Activated CD8-positive, alpha-beta T cell treated with anti-CD3 and anti-CD28 coated beads, Interleukin-2, amount 10 ng/mL, durations not matched to agents 7 days and 5 days (primary cell): ENCODE measurements around the gene PDE9A. TPM values are rescaled to one million over a fixed set of nuclear protein-coding genes. Genes with fewer than 3 reads are reported as not detected.

Experiments
- ATAC-seq: fragments of 150-1000 bp; cut with Tn5 transposase; one replicate; pipeline ENCODE4 v1.10.0; 2021; ENCODE audit warnings: moderate library complexity
- CTCF ChIA-PET: fragments of 350-600 bp; sonication (Branson Sonifier 250); formaldehyde crosslinking; loops from one replicate; lab custom pipeline; 2021; ENCODE audit warnings: antibody characterized with exemption; lab: Charles Lee
- POLR2A ChIA-PET: fragments of 350-600 bp; sonication (Branson Sonifier 250); formaldehyde crosslinking; loops from one replicate; lab custom pipeline; 2021; ENCODE audit warnings: antibody characterized with exemption; lab: Charles Lee
- DNase-seq: peaks from one replicate; pipeline ENCODE4 v3.0.0-alpha.2; 2020
- H3K27ac Mint-ChIP-seq: one replicate; pipeline ENCODE4 v1.8.0; 2021; ENCODE audit warnings: mild to moderate bottlenecking, mixed read lengths
- H3K27me3 Mint-ChIP-seq: one replicate; pipeline ENCODE4 v1.8.0; 2021; ENCODE audit warnings: low read depth, mixed read lengths
- H3K36me3 Mint-ChIP-seq: one replicate; pipeline ENCODE4 v1.8.0; 2021; ENCODE audit warnings: low read depth, mixed read lengths
- H3K4me1 Mint-ChIP-seq: one replicate; pipeline ENCODE4 v1.8.0; 2021; ENCODE audit warnings: low read depth, mixed read lengths
- H3K4me3 Mint-ChIP-seq: one replicate; pipeline ENCODE4 v1.8.0; 2021; ENCODE audit warnings: mild to moderate bottlenecking, mixed read lengths
- H3K9me3 Mint-ChIP-seq: one replicate; pipeline ENCODE4 v1.8.0; 2022; ENCODE audit warnings: mixed read lengths; ENCODE audit not compliant: insufficient read depth
- total RNA-seq, 2 experiments: library from RNA; stranded (reverse); gene quantifications; one replicate each; pipeline ENCODE4 v1.2.3, GENCODE V29; 2021

Gene PDE9A
- total RNA-seq, 2 experiments from 2014 or later: 8.3 to 10.8 TPM

DNA sequence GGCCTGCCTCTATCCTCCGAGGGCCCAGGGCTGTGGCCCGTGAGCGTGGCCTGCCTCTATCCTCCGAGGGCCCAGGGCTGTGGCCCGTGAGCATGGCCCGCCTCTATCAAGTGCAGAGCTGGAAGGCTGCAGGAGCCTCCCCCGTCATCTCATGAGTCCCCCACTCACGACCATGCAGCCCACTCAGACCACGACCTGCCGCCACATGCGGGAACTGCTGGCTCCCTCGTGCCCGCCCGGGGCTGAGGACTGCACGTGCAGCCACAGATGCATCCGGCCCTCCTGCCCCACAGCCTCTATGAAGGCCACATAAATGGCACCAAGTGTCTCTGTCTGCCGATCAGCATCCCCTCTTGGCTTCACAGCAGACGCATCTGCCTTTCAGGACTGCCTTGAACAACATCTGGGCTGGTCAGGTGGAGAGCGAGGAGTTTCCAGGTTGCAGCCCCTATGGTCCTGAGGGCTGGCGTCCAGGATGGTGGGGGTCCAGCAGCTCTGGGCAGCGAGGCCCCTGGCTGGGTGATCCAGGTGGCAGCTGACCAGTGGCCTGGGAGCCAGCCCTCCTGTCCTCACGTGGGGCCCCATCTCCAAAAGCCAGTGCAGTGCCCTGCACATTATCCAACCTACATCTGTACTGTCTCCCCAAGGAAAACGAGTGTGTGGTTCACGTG is 103.3 kb downstream of the PDE9A start:
- no peaks in the 10 kb centered on the region for H3K9me3 Mint-ChIP-seq
- H3K4me3 Mint-ChIP-seq: no peak overlapping the region
- no peaks in the 10 kb centered on the region for H3K4me1 Mint-ChIP-seq
- ATAC-seq (no peak), DNase-seq (no peak)
- H3K36me3 Mint-ChIP-seq: no peaks in the 10 kb centered on the region
- H3K27ac Mint-ChIP-seq: no peak overlapping the region
- POLR2A ChIA-PET: interaction anchor here (0.7 to 1.2 kb wide), 2 partner anchors 10 to 617 kb away, joined by 3 read pairs; no protein-coding TSS in a partner anchor
- CTCF ChIA-PET: interaction anchor here (1.0 kb wide), 1 partner anchor 9 kb away, joined by 3 read pairs; no protein-coding TSS in a partner anchor
- H3K27me3 Mint-ChIP-seq: no peaks in the 10 kb centered on the region

DNA sequence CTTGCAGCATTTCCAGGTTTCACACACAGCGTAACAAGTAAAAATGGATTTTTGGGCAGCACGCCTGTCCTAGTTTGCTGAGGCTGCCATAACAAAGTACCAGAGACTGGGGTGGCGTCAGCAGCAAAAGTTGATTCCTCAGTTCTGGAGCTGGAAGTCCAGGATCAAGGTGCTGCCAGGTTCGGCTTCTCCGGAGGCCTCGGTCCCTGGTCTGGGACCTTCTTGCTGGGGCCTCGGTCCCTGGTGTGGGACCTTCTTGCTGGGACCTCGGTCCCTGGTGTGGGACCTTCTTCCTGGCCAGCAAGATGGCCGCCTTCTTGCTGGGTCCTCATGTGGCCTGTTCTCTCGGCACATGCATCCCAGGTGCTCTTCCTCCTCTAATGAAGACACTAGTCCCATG is 104.0 kb downstream of the PDE9A start:
- CTCF ChIA-PET: no interaction called here
- ATAC-seq: no peak
- no peak for DNase-seq
- Mint-ChIP-seq H3K36me3 (no peaks in the 10 kb centered on the region), H3K27ac (no peak overlapping the region), H3K27me3 (no peaks in the 10 kb centered on the region), H3K4me3 (no peak overlapping the region), H3K9me3 (no peaks in the 10 kb centered on the region), H3K4me1 (no peaks in the 10 kb centered on the region)
- POLR2A ChIA-PET: interaction anchor here (1.2 kb wide), 1 partner anchor 10 kb away, joined by 3 read pairs; no protein-coding TSS in a partner anchor

DNA sequence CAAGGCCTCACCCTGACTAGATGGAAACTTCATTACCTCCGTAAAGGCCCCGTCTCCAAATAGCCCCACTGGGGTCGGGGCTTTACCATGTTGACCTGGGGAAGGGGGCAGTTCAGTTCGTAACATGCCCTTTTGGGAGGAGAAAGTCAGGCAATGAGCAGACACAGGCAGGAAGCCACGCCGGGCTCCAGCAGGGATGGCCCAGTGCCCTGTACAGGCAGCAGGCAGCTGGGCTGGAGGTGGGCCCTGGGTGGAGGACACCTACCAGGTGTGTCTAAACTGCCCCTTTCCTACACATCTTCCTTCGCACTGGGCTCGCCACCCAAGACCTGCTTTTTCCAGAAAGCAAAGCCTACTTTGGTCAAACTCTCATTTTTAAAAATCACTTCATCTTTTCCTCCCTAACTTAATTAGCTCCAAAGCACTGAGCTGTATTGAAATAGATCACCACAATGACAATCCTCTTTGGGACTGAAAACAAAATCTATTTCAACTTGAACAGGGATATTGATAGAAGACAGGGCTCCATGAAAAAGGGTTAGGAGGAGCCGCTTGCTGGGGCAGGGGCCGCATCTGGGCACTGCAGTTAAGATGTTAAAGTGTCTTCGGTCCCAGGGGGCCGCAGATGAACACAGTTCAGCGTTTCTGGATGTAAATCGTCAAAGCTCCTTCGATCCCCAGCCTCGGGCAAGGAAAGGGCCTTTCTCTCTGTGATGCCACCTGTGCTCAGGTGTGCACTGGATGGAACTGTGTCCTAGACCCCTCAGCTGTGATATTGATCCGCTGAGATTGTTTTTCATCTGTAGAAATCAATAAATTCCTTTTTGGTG is 104.6 kb downstream of the PDE9A start:
- no peaks in the 10 kb centered on the region for H3K9me3 Mint-ChIP-seq
- ATAC-seq (no peak), DNase-seq (no peak)
- ChIA-PET POLR2A (interaction anchor here (0.6 to 1.4 kb wide), 2 partner anchors 10 to 11 kb away, joined by 3 read pairs; no protein-coding TSS in a partner anchor), CTCF (no interaction called here)
- no peak overlapping the region for H3K4me3 Mint-ChIP-seq
- no peaks in the 10 kb centered on the region for H3K4me1 Mint-ChIP-seq
- no peaks in the 10 kb centered on the region for H3K27me3 Mint-ChIP-seq
- H3K27ac Mint-ChIP-seq: no peak overlapping the region
- no peaks in the 10 kb centered on the region for H3K36me3 Mint-ChIP-seq

DNA sequence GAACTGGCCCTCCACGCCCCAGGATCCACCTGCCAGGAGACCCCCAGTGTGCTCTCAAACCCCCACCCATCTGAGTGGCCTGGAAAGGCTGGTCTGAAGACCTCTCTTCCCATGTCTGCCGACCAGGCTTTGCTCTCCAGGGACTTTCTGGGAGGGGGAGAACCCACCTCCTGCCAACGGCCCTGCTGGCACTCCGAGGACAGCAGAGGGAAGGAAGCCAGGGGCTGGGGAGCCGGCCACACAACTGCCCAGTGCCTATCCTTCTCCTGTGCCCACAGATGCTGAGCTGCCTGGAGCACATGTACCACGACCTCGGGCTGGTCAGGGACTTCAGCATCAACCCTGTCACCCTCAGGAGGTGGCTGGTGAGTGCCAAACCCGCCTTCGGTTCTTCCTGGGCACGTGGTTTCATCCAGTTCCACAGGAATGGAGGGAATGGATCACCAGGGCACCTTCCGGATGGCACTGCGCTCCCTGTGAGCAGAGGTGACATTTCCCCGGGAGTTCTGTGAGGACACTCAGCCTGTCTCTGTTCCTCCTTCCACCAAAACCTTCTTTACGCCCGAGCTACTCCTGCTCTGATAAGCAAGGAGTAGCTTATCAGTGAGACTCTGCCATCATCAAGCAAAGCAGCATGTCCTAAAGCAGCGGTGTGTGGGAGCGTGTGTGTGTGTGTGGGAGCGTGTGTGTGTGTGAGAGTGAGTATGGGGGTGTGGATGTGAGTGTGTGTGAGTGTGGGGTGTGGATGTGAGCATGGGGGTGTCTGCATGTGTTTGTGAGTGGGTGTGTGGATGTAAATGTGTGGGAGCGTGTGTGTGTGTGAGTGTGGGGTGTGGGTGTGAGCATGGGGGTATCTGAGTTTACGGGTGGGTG is 105.5 kb downstream of the PDE9A start:
- no peaks in the 10 kb centered on the region for H3K27me3 Mint-ChIP-seq
- DNase-seq: no peak
- no peaks in the 10 kb centered on the region for H3K9me3 Mint-ChIP-seq
- no peaks in the 10 kb centered on the region for H3K36me3 Mint-ChIP-seq
- POLR2A ChIA-PET: interaction anchor here (0.6 to 1.4 kb wide), 2 partner anchors 9 to 12 kb away, joined by 3 read pairs; no protein-coding TSS in a partner anchor
- no peak overlapping the region for H3K4me3 Mint-ChIP-seq
- no peak overlapping the region for H3K27ac Mint-ChIP-seq
- ATAC-seq: no peak
- H3K4me1 Mint-ChIP-seq: no peaks in the 10 kb centered on the region
- CTCF ChIA-PET: no interaction called here

DNA sequence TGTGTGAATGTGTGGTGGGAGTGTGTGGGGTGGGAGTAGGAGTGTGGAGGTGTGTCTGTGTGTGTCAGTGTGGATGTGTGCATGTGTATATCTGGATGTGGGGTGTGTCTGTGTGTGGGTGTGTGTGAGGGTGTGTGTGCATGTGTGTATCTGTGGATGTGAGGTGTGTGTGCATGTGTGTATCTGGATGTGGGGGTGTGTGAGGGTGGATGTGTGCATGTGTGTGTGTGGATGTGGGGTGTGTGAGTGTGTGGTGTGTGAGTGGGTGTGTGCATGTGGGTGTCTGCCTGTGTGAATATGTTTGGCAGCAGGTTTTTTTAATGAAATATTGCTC is 106.1 kb downstream of the PDE9A start:
- Mint-ChIP-seq H3K4me3 (no peak overlapping the region), H3K9me3 (no peaks in the 10 kb centered on the region), H3K4me1 (no peaks in the 10 kb centered on the region), H3K36me3 (no peaks in the 10 kb centered on the region), H3K27ac (no peak overlapping the region), H3K27me3 (no peaks in the 10 kb centered on the region)
- POLR2A ChIA-PET: no interaction called here
- DNase-seq (no peak), ATAC-seq (no peak)
- CTCF ChIA-PET: no interaction called here

DNA sequence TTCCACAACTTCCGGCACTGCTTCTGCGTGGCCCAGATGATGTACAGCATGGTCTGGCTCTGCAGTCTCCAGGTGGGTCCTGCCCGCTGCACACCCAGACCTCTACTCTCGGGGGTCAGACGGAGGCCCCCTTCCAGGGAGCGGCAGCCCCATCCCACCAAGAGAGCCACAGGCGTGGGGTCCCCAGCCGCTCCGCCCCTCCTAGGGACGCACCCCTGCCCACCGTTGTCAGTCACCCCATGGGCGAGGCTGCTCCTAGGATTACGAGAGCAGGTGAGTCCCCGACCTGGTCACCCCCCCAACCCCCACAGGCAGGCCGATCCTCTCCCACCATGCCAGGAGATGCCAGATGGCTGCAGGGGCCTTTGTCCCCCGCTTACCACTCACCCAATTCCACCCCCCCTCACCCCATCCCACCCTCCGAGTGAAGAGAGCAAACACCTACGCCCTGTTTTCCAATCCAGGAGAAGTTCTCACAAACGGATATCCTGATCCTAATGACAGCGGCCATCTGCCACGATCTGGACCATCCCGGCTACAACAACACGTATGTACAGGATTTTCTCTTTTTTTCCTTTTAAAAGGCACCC is 107.0 kb downstream of the PDE9A start:
- Mint-ChIP-seq H3K36me3 (no peaks in the 10 kb centered on the region), H3K9me3 (no peaks in the 10 kb centered on the region), H3K4me1 (no peaks in the 10 kb centered on the region), H3K27ac (no peak overlapping the region), H3K27me3 (no peaks in the 10 kb centered on the region), H3K4me3 (no peak overlapping the region)
- ChIA-PET CTCF (no interaction called here), POLR2A (no interaction called here)
- ATAC-seq (no peak), DNase-seq (no peak)

DNA sequence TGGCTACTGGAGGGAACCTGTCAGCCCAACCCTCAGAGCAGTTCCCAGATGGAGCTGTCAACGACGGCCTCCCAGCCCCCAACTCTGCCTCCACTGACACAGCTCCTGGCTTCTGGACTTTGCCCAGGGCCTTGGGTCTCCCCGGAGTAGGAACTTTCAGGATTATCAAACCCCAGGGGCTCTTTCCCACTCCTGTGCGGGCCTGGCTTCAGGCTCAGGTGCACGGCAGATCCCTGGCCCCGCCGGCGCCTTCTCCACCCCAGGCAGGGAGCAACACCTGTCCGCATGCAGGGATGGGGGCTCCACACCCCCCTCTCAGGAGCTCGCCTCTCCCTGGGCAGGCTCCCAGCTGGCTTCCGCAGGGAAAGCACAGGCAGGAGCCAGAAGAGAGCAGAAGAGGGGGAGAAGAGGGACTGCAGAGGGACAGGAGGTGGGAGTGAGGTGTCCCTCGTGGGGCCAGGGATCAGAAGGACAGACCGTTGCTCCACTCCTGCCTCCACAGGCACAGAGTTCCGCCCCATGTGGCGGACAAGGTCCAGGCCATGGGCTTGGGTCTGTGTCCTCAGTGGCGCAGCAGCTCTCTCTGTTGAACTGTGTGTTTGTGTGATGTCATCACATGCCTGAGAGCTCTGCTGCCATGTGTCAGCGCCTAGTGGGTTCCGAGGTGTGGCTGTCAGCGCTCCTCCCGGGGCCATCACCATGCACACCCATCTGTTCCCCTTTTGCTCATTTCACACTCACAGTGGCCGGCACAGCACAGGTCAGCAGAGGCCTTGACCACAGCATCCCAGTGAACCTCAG is 107.7 kb downstream of the PDE9A start:
- ChIA-PET POLR2A (no interaction called here), CTCF (no interaction called here)
- no peaks in the 10 kb centered on the region for H3K4me1 Mint-ChIP-seq
- DNase-seq: no peak
- no peaks in the 10 kb centered on the region for H3K36me3 Mint-ChIP-seq
- H3K27me3 Mint-ChIP-seq: no peaks in the 10 kb centered on the region
- H3K27ac Mint-ChIP-seq: no peak overlapping the region
- H3K4me3 Mint-ChIP-seq: no peak overlapping the region
- no peak for ATAC-seq
- H3K9me3 Mint-ChIP-seq: no peaks in the 10 kb centered on the region

DNA sequence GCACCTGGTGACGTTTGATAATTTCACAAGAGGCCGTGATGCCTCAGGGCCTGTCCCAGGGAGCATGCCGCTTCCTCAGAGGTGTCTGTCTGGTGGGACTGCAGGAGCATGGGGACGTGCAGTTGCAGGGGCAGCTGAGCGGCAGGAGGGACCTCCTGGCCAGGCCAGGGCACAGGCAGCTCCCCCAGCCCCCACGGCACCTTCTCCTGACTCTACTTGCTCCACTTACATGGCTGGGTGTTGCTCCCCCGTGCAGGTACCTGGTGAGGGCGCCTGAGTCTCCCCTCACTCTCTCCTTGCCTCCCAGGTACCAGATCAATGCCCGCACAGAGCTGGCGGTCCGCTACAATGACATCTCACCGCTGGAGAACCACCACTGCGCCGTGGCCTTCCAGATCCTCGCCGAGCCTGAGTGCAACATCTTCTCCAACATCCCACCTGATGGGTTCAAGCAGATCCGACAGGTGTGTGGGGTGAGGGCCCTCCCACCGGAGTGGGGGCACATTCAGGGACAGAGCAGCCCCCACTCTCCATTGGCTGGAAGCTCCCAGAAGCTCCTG is 108.4 kb downstream of the PDE9A start:
- CTCF ChIA-PET: no interaction called here
- ATAC-seq (no peak), DNase-seq (no peak)
- no peaks in the 10 kb centered on the region for H3K4me1 Mint-ChIP-seq
- H3K36me3 Mint-ChIP-seq: no peaks in the 10 kb centered on the region
- no peak overlapping the region for H3K27ac Mint-ChIP-seq
- no peaks in the 10 kb centered on the region for H3K9me3 Mint-ChIP-seq
- no peaks in the 10 kb centered on the region for H3K27me3 Mint-ChIP-seq
- POLR2A ChIA-PET: no interaction called here
- H3K4me3 Mint-ChIP-seq: no peak overlapping the region

DNA sequence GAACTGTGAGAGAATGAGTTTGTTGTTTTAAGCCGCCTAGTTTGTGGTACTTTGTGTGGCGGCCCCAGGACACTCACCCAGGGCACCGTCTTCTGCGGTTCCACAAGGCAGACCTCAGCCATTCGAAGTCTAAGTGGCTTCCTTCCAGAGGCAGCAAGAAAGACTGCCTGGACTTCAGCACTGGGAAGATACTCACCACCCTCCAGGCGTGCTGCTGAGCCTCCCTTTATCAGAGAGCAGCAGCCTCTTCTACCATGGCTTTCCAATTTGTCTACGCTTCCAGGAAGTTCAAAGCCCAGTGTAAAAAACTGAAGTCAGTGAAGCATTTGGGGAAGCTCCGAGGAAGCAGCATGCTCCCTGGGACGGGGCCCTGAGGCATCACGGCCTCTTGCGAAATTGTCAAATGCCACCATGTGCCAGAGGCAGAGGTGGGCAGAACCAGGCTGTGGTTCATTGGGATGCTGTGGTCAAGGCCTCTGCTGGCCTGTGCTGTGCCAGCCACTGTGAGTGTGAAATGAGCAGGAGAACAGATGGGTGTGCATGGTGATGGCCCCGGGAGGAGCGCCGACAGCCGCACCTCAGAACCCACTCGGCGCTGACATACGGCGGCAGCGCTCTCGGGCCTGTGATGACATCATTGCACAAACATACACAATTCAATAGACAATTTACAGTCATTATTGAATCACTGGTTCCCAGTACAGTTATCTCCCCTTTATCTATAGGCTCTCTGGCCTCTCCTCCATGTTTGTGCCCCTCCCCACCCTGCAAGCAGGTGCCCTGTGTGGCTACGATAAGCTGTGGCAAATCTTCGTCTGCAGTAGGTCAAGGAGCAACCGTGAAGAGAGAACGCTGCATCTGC is 110.4 kb downstream of the PDE9A start:
- ATAC-seq: no peak
- H3K36me3 Mint-ChIP-seq: peaks cover 2% of the 10 kb centered on the region
- no peak overlapping the region for H3K27ac Mint-ChIP-seq
- H3K4me3 Mint-ChIP-seq: no peak overlapping the region
- CTCF ChIA-PET: no interaction called here
- no peak for DNase-seq
- no peaks in the 10 kb centered on the region for H3K27me3 Mint-ChIP-seq
- H3K9me3 Mint-ChIP-seq: no peaks in the 10 kb centered on the region
- POLR2A ChIA-PET: no interaction called here
- peaks cover 6% of the 10 kb centered on the region for H3K4me1 Mint-ChIP-seq

DNA sequence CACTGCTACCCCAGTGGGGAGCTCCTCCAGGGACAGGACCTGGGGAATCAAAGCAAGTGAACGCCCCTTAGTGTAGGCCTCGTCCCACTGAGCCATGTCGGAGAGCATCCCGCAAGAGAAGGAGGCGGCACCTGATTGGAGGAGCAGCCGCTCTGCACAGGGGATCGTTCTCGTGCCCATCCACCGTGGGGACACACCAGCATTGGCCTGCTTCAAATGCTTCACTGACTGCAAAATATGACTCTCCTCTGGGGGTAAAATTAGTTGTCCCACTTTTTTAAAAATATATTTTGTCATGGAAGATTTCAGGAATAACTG is 111.0 kb downstream of the PDE9A start:
- POLR2A ChIA-PET: no interaction called here
- CTCF ChIA-PET: no interaction called here

More for the DNA sequence above, 111.0 kb downstream of the PDE9A start:
- H3K4me1 Mint-ChIP-seq: peaks cover 12% of the 10 kb centered on the region
- no peaks in the 10 kb centered on the region for H3K9me3 Mint-ChIP-seq
- no peak overlapping the region for H3K4me3 Mint-ChIP-seq
- DNase-seq (no peak), ATAC-seq (no peak)
- H3K27ac Mint-ChIP-seq: no peak overlapping the region
- peaks cover 7% of the 10 kb centered on the region for H3K36me3 Mint-ChIP-seq
- H3K27me3 Mint-ChIP-seq: no peaks in the 10 kb centered on the region
